Endodermal cell (in vitro differentiated cells): ENCODE results near the gene C2CD4C. TPM values are rescaled to one million over a fixed set of nuclear protein-coding genes. Genes with fewer than 3 reads are reported as not detected.
"Not testable (repeated sequence)": the region's sequence is repeated elsewhere in the genome, so short reads cannot be mapped to it uniquely, and the experiment has no call there.

Source experiments
- DNase-seq: peaks from one replicate; pipeline ENCODE4 v3.0.0-alpha.2; 2017
- H3K27ac ChIP-seq: 2 replicates; pipeline ENCODE4 v1.5.1; 2013; ENCODE audit warnings: mild to moderate bottlenecking, low read depth, low read length, moderate library complexity
- H3K27me3 ChIP-seq: 2 replicates; pipeline ENCODE4 v1.6.1; 2013; ENCODE audit warnings: mild to moderate bottlenecking, low read length, moderate library complexity; ENCODE audit not compliant: insufficient read depth, control insufficient read depth, poor library complexity, severe bottlenecking
- H3K36me3 ChIP-seq: 2 replicates; pipeline ENCODE4 v1.7.0; 2013; ENCODE audit warnings: mild to moderate bottlenecking, low read length, moderate library complexity; ENCODE audit not compliant: control insufficient read depth, insufficient read depth
- H3K4me1 ChIP-seq: one replicate; pipeline ENCODE4 v1.7.0; 2013; ENCODE audit warnings: low read length; ENCODE audit not compliant: control insufficient read depth, insufficient read depth
- H3K4me3 ChIP-seq: 2 replicates; pipeline ENCODE4 v1.5.1; 2013; ENCODE audit warnings: mild to moderate bottlenecking, low read length, moderate library complexity
- H3K9ac ChIP-seq: 2 replicates; pipeline ENCODE4 v1.6.1; 2013; ENCODE audit warnings: mild to moderate bottlenecking, low read length, moderate library complexity; ENCODE audit not compliant: poor library complexity, severe bottlenecking; ENCODE audit errors: extremely low read depth
- H3K9me3 ChIP-seq: 2 replicates; pipeline ENCODE4 v1.6.1; 2013; ENCODE audit warnings: mild to moderate bottlenecking, low read length, moderate library complexity; ENCODE audit not compliant: control insufficient read depth
- H3K27ac Mint-ChIP-seq: 2 replicates; pipeline ENCODE4 v1.8.0; 2020; ENCODE audit warnings: mixed read lengths
- H3K27me3 Mint-ChIP-seq: 2 replicates; pipeline ENCODE4 v1.8.0; 2021; ENCODE audit warnings: mild to moderate bottlenecking, mixed read lengths; ENCODE audit not compliant: insufficient read depth
- H3K36me3 Mint-ChIP-seq: 2 replicates; pipeline ENCODE4 v1.8.0; 2020; ENCODE audit warnings: low read depth, mixed read lengths
- H3K4me1 Mint-ChIP-seq: 2 replicates; pipeline ENCODE4 v1.8.0; 2020; ENCODE audit warnings: mixed read lengths
- H3K4me3 Mint-ChIP-seq: 2 replicates; pipeline ENCODE4 v1.8.0; 2020; ENCODE audit warnings: mild to moderate bottlenecking, moderate library complexity, mixed read lengths
- H3K9me3 Mint-ChIP-seq: 2 replicates; pipeline ENCODE4 v1.8.0; 2020; ENCODE audit warnings: mild to moderate bottlenecking, mixed read lengths
- WGBS, 2 experiments: methylation state at CpG; one replicate each; pipeline versions ENCODE4 v1.1.5 to v1.1.7; 2013; ENCODE audit warnings: missing lambda C conversion rate in 2 of 2, mixed read lengths in 1 of 2; ENCODE audit not compliant: insufficient coverage in 1 of 2, insufficient read length in 1 of 2; 5-methylcytosine and 5-hydroxymethylcytosine counted together
- total RNA-seq, 2 donors: library from RNA; stranded (reverse); fragmentation: NEBNext Ultra II Directional in 1 of 2; extraction: Animal tissue kit (Norgen Biotek cat#: 25700) in 1 of 2; gene quantifications; 2 replicates in 1 of 2; 3 replicates in 1 of 2; pipeline ENCODE4 v1.2.1, GENCODE V29; 2021
- TF ChIP-seq, protein P1 (sequence below): fragments of 200-600 bp; sonication (generic); conservative IDR thresholded peaks from 2 replicates; pipeline ENCODE4 v1.5.0; 2021; ENCODE audit warnings: antibody characterized with exemption, mild to moderate bottlenecking

Gene C2CD4C
- total RNA-seq, 2 donors from 2014 or later, result 5.6 to 25.0 TPM

DNA sequence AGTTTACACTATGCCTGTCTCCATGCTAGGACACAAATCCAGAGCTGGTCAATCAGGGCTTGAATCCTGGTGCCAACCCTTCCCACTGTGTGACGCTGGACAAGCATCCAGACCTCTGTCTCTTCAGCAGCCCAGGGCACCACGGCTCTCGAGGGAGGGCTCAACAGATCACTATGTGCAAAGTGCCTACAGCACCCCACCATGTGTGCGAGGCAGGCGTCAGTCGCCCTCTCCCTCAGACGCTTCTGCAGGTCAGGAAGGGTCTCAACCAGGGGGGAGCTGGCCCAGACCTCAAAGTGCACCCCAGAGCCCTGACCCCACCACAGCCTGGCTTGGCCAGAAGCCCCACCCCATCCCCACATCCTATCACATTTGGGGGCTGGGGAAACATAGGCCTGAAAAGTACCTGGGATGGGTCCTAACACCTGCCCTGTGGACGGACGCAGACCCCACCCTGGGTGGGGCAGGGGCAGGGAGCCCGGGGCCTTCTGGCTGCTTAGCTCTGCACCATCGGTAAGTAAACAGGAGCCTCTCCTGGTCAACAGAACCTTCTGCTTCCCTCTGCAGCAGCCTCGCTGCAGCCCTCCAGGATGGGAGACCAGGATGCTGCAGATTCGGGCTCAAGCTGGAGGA lies 2.9 kb upstream of the C2CD4C start:
- no peak overlapping the region for H3K4me3 Mint-ChIP-seq
- DNase-seq, result peak; percentile 56

DNA sequence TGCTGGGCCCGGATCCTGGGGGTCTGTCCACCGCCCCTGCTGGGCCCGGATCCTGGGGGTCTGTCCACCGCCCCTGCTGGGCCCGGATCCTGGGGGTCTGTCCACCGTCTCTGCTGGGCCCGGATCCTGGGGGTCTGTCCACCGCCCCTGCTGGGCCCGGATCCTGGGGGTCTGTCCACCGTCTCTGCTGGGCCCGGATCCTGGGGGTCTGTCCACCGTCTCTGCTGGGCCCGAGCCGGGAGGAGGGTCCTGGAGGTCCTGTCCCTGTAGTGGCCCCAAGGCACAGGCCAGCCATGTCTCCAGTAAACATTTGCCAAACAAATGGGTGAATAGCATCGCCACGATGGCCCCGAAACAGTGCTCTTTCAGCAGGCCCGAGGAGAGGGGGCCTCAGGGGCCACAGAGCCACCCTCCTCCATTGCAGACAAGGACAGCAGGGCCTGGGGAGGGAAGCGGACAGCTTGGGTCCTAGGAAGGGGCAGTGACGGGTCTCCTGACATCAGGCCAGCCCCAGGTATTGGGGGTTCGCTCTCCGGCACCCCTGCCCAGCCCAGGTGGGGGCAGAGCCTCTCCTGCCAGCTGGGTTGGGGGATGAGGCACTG lies 2.3 kb upstream of the C2CD4C start:
- not testable (repeated sequence) for H3K36me3 Mint-ChIP-seq, H3K4me1 ChIP-seq, H3K9me3 Mint-ChIP-seq, H3K9me3 ChIP-seq, H3K27ac ChIP-seq, H3K27ac Mint-ChIP-seq, H3K4me3 Mint-ChIP-seq, H3K27me3 Mint-ChIP-seq, H3K4me3 ChIP-seq, H3K9ac ChIP-seq, H3K4me1 Mint-ChIP-seq, H3K36me3 ChIP-seq, DNase-seq
- WGBS, 2 experiments, result 90% methylated on average over 11 to 21 of the region's 22 CpGs
- peaks cover 11% of the 10 kb centered on the region for H3K27me3 ChIP-seq

More for the DNA sequence above, 2.9 kb upstream of the C2CD4C start:
- Histone ChIP-seq H3K4me1 (no peaks in the 10 kb centered on the region), H3K9me3 (no peaks in the 10 kb centered on the region), H3K36me3 (no peaks in the 10 kb centered on the region), H3K4me3 (no peak overlapping the region), H3K27me3 (peaks cover 11% of the 10 kb centered on the region), H3K27ac (no peak overlapping the region), H3K9ac (no peak overlapping the region)
- no peaks in the 10 kb centered on the region for H3K9me3 Mint-ChIP-seq
- no peak overlapping the region for H3K27ac Mint-ChIP-seq
- peaks cover 10% of the 10 kb centered on the region for H3K27me3 Mint-ChIP-seq
- no peaks in the 10 kb centered on the region for H3K36me3 Mint-ChIP-seq
- H3K4me1 Mint-ChIP-seq, result peaks cover 8% of the 10 kb centered on the region
- 78 to 89% methylated on average over 12 to 13 of the region's 13 CpGs for WGBS, 2 experiments
- TF ChIP-seq, protein P1, sequence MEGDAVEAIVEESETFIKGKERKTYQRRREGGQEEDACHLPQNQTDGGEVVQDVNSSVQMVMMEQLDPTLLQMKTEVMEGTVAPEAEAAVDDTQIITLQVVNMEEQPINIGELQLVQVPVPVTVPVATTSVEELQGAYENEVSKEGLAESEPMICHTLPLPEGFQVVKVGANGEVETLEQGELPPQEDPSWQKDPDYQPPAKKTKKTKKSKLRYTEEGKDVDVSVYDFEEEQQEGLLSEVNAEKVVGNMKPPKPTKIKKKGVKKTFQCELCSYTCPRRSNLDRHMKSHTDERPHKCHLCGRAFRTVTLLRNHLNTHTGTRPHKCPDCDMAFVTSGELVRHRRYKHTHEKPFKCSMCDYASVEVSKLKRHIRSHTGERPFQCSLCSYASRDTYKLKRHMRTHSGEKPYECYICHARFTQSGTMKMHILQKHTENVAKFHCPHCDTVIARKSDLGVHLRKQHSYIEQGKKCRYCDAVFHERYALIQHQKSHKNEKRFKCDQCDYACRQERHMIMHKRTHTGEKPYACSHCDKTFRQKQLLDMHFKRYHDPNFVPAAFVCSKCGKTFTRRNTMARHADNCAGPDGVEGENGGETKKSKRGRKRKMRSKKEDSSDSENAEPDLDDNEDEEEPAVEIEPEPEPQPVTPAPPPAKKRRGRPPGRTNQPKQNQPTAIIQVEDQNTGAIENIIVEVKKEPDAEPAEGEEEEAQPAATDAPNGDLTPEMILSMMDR, result no peak

DNA sequence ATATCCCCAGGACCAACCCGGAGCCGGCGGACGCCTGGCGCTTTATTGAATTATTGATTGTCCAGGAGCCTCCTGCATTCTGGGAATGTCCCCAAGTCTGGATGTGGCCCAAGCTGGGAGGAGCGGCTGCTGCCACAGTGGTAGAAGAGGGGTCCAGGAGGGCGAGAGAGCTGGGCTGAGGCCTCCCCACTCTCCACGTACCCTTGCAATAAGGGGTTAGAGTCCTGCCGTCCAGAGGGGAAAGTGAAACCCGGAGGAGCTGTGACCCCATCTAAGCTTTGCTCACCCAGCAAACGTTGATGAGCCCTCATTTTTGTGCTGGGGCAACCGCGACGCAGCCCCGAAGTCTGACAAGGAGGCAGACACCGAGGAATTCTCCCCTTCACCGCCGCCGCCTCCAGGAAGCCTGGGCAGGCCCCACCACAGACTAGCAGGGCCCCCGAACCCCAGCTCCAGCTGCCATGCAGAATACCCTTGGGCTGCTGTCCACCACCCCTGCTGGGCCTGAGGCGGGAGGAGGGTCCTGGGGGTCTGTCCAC lies 1.4 kb upstream of the C2CD4C start:
- Mint-ChIP-seq H3K4me1 (peaks cover 8% of the 10 kb centered on the region), H3K27me3 (peaks cover 10% of the 10 kb centered on the region), H3K4me3 (no peak overlapping the region), H3K9me3 (no peaks in the 10 kb centered on the region), H3K36me3 (no peaks in the 10 kb centered on the region), H3K27ac (no peak overlapping the region)
- no peak overlapping the region for H3K27ac ChIP-seq
- WGBS, 2 experiments, result 92 to 96% methylated on average over 11 to 21 of the region's 21 CpGs
- peaks cover 11% of the 10 kb centered on the region for H3K27me3 ChIP-seq
- no peak overlapping the region for H3K4me3 ChIP-seq
- no peak for DNase-seq
- no peaks in the 10 kb centered on the region for H3K4me1 ChIP-seq
- H3K9ac ChIP-seq, result no peak overlapping the region
- H3K36me3 ChIP-seq, result no peaks in the 10 kb centered on the region
- H3K9me3 ChIP-seq, result no peaks in the 10 kb centered on the region
- TF ChIP-seq, protein P1, result no peak
